Mesothelial cell of epicardium (in vitro differentiated cells): ENCODE data around the gene OPA3. TPM values are rescaled to one million over a fixed set of nuclear protein-coding genes. Genes with fewer than 3 reads are reported as not detected.

ENCODE experiments used
- DNase-seq, 2 experiments: peaks; one replicate each; pipeline ENCODE4 v3.0.0; 2021; ENCODE audit warnings: low spot score in 2 of 2; ENCODE audit not compliant: unreplicated experiment in 2 of 2
- H3K27ac Mint-ChIP-seq: 2 replicates; pipeline ENCODE4 v1.8.0; 2021; ENCODE audit warnings: mixed read lengths
- H3K27me3 Mint-ChIP-seq: 2 replicates; pipeline ENCODE4 v1.8.0; 2021; ENCODE audit warnings: low read depth, mixed read lengths
- H3K36me3 Mint-ChIP-seq: 2 replicates; pipeline ENCODE4 v1.8.0; 2021; ENCODE audit warnings: mixed read lengths
- H3K4me1 Mint-ChIP-seq: 2 replicates; pipeline ENCODE4 v1.8.0; 2021; ENCODE audit warnings: mixed read lengths
- H3K4me3 Mint-ChIP-seq: 2 replicates; pipeline ENCODE4 v1.8.0; 2021; ENCODE audit warnings: mild to moderate bottlenecking, moderate library complexity, mixed read lengths
- H3K9me3 Mint-ChIP-seq: 2 replicates; pipeline ENCODE4 v1.8.0; 2021; ENCODE audit warnings: mixed read lengths
- CTCF ChIP-seq: fragments of 200-600 bp; sonication (generic); IDR thresholded peaks from one replicate; pipeline ENCODE4 v1.5.0; 2021; ENCODE audit warnings: antibody characterized with exemption; ENCODE audit not compliant: unreplicated experiment
- total RNA-seq: library from RNA; stranded (reverse); gene quantifications from 3 replicates; pipeline ENCODE4 v1.2.1, GENCODE V29; 2021

OPA3 gene
- total RNA-seq, 1 donor from 2014 or later, result 11.6 TPM

DNA sequence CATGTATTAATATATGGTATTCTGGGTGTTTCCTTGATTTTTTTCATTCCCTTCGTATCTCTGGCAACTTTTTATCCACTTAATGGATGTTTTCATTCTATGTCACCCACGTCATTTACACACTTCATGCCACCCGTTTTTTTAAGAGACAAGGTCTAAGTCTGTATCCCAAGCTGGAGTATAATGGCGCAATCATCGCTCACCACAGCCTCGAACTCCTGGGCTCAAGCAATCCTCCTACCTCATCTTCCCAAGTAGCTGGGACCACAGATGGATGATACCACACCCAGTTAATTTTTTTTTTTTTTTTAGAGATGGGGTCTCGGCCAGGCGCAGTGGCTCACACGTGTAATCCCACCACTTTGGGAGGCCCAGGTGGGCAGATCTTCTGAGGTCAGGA is 80.7 kb downstream of the OPA3 start:
- no peak for TF ChIP-seq CTCF
- Mint-ChIP-seq H3K4me3 (no peak overlapping the region), H3K27ac (no peak overlapping the region), H3K36me3 (no peaks in the 10 kb centered on the region), H3K9me3 (no peaks in the 10 kb centered on the region), H3K27me3 (peaks cover 36% of the 10 kb centered on the region), H3K4me1 (peaks cover 7% of the 10 kb centered on the region)
- DNase-seq, result no peak

DNA sequence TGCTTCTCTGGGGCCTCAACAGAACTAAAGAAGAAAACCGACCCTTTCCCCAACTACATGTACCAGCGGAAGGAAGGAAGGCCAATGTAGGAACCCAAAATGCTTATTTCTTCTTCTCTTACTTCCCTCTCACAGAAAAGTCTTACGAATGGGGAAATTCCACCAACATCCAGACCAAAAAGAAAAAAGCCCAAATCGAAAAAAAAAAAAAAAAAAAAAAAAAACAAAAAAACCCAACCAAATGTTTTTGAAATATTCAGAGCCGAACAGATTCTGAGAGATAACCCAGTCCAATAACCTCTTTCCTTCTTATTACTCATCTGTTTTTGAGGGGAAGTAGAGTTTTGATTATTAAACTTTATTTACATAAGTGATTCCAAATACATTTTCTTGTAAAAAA is 82.5 kb downstream of the OPA3 start:
- no peaks in the 10 kb centered on the region for H3K36me3 Mint-ChIP-seq
- peaks cover 14% of the 10 kb centered on the region for H3K4me1 Mint-ChIP-seq
- H3K4me3 Mint-ChIP-seq, result no peak overlapping the region
- no peak for DNase-seq
- no peak for TF ChIP-seq CTCF
- no peaks in the 10 kb centered on the region for H3K9me3 Mint-ChIP-seq
- H3K27ac Mint-ChIP-seq, result no peak overlapping the region
- H3K27me3 Mint-ChIP-seq, result peaks cover 53% of the 10 kb centered on the region

DNA sequence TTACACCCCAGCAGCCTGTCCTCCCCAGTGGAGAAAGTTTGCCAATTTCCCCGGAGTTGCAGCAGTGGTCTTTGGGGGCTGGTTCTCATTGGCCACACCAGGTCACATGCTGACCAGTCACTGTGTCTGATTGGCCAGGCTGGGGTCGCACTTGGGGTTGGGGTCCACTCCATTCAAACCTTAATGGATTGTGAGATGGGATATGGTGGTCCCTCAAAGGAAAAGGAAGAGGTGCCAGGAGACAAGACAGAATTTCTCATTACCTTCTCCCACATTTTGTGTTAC is 82.9 kb downstream of the OPA3 start:
- no peaks in the 10 kb centered on the region for H3K36me3 Mint-ChIP-seq
- H3K9me3 Mint-ChIP-seq, result no peaks in the 10 kb centered on the region
- peaks cover 55% of the 10 kb centered on the region for H3K27me3 Mint-ChIP-seq
- no peak for DNase-seq
- no peak overlapping the region for H3K4me3 Mint-ChIP-seq
- peaks cover 16% of the 10 kb centered on the region for H3K4me1 Mint-ChIP-seq
- TF ChIP-seq CTCF, result no peak
- no peak overlapping the region for H3K27ac Mint-ChIP-seq

DNA sequence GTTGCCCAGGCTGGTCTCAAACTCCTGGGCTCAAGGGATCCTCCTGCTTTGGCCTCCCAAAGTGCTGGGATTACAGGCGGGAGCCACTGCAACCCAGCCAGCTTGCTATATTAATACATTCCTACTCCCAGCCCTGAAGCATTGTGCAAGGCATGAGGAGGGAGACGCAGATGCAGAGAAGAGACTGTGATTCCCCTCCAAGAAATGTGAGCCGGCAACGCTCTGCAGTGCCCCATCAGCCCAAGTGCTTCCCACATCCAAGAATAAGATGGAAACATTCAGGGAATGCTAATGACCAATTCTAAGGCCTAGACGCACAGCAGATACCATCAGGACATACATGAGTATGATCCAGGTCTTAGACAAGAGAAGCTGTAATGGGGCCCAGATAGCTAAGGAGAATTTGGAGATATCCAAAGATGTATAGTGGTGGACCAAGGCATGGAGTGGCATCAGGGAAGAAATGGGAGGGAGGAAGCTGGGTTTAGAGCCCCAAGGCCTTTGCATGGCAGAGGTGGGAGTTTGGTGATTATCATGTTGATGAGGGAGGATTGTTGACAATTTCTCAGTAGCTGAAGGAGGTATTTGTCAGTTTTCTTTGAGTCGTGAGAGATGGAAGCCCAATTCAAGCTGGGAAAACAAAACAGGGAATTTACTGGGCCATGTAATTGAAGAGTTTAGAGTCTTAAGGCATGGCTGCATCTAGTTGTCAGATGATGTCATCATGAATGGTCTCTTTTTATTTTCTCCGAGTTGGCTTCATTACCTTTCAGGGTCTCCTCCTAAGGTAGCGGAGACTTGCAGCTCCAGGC is 83.5 kb downstream of the OPA3 start:
- peaks cover 56% of the 10 kb centered on the region for H3K27me3 Mint-ChIP-seq
- DNase-seq, result no peak
- no peak overlapping the region for H3K4me3 Mint-ChIP-seq
- no peaks in the 10 kb centered on the region for H3K36me3 Mint-ChIP-seq
- no peak overlapping the region for H3K27ac Mint-ChIP-seq
- no peak for TF ChIP-seq CTCF
- peaks cover 16% of the 10 kb centered on the region for H3K4me1 Mint-ChIP-seq
- no peaks in the 10 kb centered on the region for H3K9me3 Mint-ChIP-seq

GRCh38 chr19:45499196-45500180 is 85.1 kb downstream of the OPA3 start:
- no peak for DNase-seq
- no peak overlapping the region for H3K4me3 Mint-ChIP-seq
- no peak overlapping the region for H3K27ac Mint-ChIP-seq
- TF ChIP-seq CTCF, result no peak
- no peaks in the 10 kb centered on the region for H3K9me3 Mint-ChIP-seq
- peaks cover 65% of the 10 kb centered on the region for H3K27me3 Mint-ChIP-seq
- peaks cover 16% of the 10 kb centered on the region for H3K4me1 Mint-ChIP-seq
- no peaks in the 10 kb centered on the region for H3K36me3 Mint-ChIP-seq
